ENCODE data around the gene TEC.

- TF ChIP-seq MAFK (IDR thresholded peaks at IDR 0.05; ENCODE audit: low read depth, low read length) (no peak), CTCF (IDR thresholded peaks at IDR 0.05; ENCODE audit: control extremely low read depth in 1 of 3, insufficient read depth in 1 of 3, low read depth in 1 of 3, low read length in 3 of 3) (no peak), PHF8 (conservative IDR thresholded peaks at IDR 0.05; ENCODE audit: low read depth, low read length) (no peak), POLR2A (IDR thresholded peaks at IDR 0.05; ENCODE audit: control extremely low read depth in 1 of 2, low read depth in 2 of 2, low read length in 2 of 2) (no peak), YY1 (IDR thresholded peaks at IDR 0.05; ENCODE audit: low read depth, low read length) (no peak), TBP (IDR thresholded peaks at IDR 0.05; ENCODE audit: low read depth, low read length) (no peak), POLR2AphosphoS5 (IDR thresholded peaks at IDR 0.05; ENCODE audit: low read depth, low read length) (no peak), SIN3A (conservative IDR thresholded peaks at IDR 0.05 in 1 of 2, IDR thresholded peaks at IDR 0.05 in 1 of 2; ENCODE audit: low read depth in 1 of 2, low read length in 2 of 2) (no peak), SIRT6 (IDR thresholded peaks at IDR 0.05; ENCODE audit: low read length) (no peak)
Observed at GRCh38 chr4:48261281-48261680, 8.4 kb downstream of the TEC start.

Measured in H1 (cell line).